PC-9 (cell line): ENCODE measurements around the gene MRPS14. TPM values are rescaled to one million over a fixed set of nuclear protein-coding genes. Genes with fewer than 3 reads are reported as not detected.

Source experiments
- BruUV-seq: library from RNA; stranded (reverse); fragments of 400-500 nt; replicated peaks from 2 replicates; lab custom pipeline; 2021; lab: Mats Ljungman, UMichigan
- CTCF ChIA-PET: fragments of 300-600 bp; sonication (Branson Sonifier 250); formaldehyde crosslinking; loops from one replicate; lab custom pipeline; 2022; ENCODE audit warnings: antibody characterized with exemption; lab: Charles Lee
- POLR2A ChIA-PET: fragments of 300-600 bp; sonication (Branson Sonifier 250); formaldehyde crosslinking; loops from one replicate; lab custom pipeline; 2022; ENCODE audit warnings: antibody characterized with exemption; ENCODE audit not compliant: unreplicated experiment; lab: Charles Lee
- DNase-seq, 2 experiments: peaks; one replicate each; pipeline versions ENCODE4 v3.0.0 to v3.0.0-alpha.2; 2015 to 2022; ENCODE audit warnings: mixed read lengths in 1 of 2
- H2AFZ ChIP-seq: fragments of 200-600 bp; sonication (generic); 2 replicates; pipeline ENCODE4 v1.8.1; 2017; ENCODE audit warnings: antibody characterized with exemption
- H3F3A ChIP-seq: fragments of 200-600 bp; sonication (generic); 2 replicates; pipeline ENCODE4 v1.8.1; 2017; ENCODE audit warnings: antibody characterized with exemption, mild to moderate bottlenecking, low read depth; ENCODE audit not compliant: insufficient read depth
- H3K27ac ChIP-seq: fragments of 200-600 bp; sonication (generic); 2 replicates; pipeline ENCODE4 v1.6.1; 2016; ENCODE audit warnings: mixed run types
- H3K27me3 ChIP-seq: fragments of 200-600 bp; sonication (generic); 2 replicates; pipeline ENCODE4 v1.6.1; 2016; ENCODE audit warnings: low read depth, mixed run types; ENCODE audit not compliant: insufficient read depth
- H3K36me3 ChIP-seq: fragments of 200-600 bp; sonication (generic); 2 replicates; pipeline ENCODE4 v1.6.1; 2016; ENCODE audit warnings: low read depth, mixed run types
- H3K4me1 ChIP-seq: fragments of 200-600 bp; sonication (generic); replicated peaks from 2 replicates; pipeline ENCODE4 v1.6.1; 2016; ENCODE audit warnings: mixed run types; ENCODE audit not compliant: insufficient read depth
- H3K4me2 ChIP-seq: fragments of 200-600 bp; sonication (generic); 2 replicates; pipeline ENCODE4 v1.6.1; 2017; ENCODE audit warnings: mixed run types
- H3K4me3 ChIP-seq: fragments of 200-600 bp; sonication (generic); 2 replicates; pipeline ENCODE4 v1.6.1; 2016; ENCODE audit warnings: mixed run types
- H3K79me2 ChIP-seq: fragments of 200-600 bp; sonication (generic); 2 replicates; pipeline ENCODE4 v1.6.1; 2017; ENCODE audit warnings: low read depth, mixed run types
- H3K9me2 ChIP-seq: fragments of 200-600 bp; sonication (generic); 2 replicates; pipeline ENCODE4 v1.8.1; 2017; ENCODE audit warnings: mild to moderate bottlenecking; ENCODE audit not compliant: insufficient read depth
- H3K9me3 ChIP-seq: fragments of 200-600 bp; sonication (generic); 2 replicates; pipeline ENCODE4 v1.8.1; 2016; ENCODE audit warnings: low read depth; ENCODE audit not compliant: insufficient read depth
- H4K20me1 ChIP-seq: fragments of 200-600 bp; sonication (generic); 2 replicates; pipeline ENCODE4 v1.8.1; 2017; ENCODE audit not compliant: insufficient read depth
- EZH2 ChIP-seq: fragments of 200-600 bp; sonication (generic); IDR thresholded peaks from 2 replicates; pipeline ENCODE4 v1.8.0; 2017; ENCODE audit warnings: antibody characterized with exemption, low read depth
- intact Hi-C: fragments of 100-400 bp; cut with micrococcal nuclease; formaldehyde crosslinking; loops from one replicate; pipeline ENCODE4 v1.10.0; 2022; ENCODE audit not compliant: unreplicated experiment
- total RNA-seq: library from RNA; stranded (reverse); gene quantifications from 2 replicates; pipeline ENCODE4 v1.2.3, GENCODE V29; 2021
- TF ChIP-seq, protein P1 (sequence below): fragments of 200-600 bp; sonication (generic); conservative IDR thresholded peaks from 2 replicates; pipeline ENCODE4 v1.6.1; 2017; ENCODE audit warnings: mixed run types, antibody characterized with exemption, mild to moderate bottlenecking, moderate library complexity

Gene MRPS14
- total RNA-seq, 1 experiment from 2014 or later, result 28.8 TPM

DNA sequence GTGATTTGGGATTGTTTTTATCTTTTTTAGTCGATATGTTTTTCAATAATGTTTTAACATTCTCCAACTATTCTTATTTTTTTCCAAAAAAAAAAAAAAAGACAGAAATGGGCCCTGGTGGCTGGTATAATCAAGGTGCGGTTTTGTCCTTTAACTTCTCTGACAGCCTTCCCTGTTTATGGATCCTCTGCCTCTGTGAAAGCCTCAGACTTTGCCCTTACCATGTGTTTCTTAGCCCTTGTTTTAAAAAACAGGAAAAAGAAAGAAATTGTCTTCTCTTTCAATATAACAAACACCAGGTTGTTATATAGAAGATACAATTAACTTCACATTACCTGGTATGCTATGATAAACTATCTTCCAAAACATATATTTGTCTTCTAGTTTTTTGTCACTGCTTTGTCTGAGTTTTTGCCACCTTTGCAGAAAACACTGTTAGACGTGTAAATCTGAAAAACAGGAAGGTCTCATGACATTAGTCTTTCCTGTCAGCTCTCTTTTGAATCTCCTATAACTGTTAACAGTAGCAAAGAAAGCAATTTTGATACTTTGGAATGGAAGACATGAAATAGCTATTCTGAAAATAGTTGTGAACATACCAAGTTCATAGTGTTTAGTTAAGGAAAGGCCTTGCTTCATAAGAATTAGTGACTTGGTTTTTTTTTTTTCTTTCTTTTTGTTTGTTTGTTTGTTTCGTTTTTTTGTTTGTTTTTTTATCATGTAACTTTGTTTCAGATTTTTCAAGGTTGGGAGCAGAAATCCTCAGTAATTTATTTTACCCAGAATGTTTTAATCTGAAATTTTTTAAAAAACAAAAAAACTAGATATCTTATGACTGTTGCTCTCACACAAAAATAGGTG is 55.1 kb downstream of the MRPS14 start:
- CTCF ChIA-PET, result no interaction called here
- no peak for TF ChIP-seq EZH2
- TF ChIP-seq, protein P1, sequence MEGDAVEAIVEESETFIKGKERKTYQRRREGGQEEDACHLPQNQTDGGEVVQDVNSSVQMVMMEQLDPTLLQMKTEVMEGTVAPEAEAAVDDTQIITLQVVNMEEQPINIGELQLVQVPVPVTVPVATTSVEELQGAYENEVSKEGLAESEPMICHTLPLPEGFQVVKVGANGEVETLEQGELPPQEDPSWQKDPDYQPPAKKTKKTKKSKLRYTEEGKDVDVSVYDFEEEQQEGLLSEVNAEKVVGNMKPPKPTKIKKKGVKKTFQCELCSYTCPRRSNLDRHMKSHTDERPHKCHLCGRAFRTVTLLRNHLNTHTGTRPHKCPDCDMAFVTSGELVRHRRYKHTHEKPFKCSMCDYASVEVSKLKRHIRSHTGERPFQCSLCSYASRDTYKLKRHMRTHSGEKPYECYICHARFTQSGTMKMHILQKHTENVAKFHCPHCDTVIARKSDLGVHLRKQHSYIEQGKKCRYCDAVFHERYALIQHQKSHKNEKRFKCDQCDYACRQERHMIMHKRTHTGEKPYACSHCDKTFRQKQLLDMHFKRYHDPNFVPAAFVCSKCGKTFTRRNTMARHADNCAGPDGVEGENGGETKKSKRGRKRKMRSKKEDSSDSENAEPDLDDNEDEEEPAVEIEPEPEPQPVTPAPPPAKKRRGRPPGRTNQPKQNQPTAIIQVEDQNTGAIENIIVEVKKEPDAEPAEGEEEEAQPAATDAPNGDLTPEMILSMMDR, result no peak
- intact Hi-C loops, result loop anchor here (2.0 kb wide), 1 partner anchor 93 kb away; no protein-coding TSS in a partner anchor

DNA sequence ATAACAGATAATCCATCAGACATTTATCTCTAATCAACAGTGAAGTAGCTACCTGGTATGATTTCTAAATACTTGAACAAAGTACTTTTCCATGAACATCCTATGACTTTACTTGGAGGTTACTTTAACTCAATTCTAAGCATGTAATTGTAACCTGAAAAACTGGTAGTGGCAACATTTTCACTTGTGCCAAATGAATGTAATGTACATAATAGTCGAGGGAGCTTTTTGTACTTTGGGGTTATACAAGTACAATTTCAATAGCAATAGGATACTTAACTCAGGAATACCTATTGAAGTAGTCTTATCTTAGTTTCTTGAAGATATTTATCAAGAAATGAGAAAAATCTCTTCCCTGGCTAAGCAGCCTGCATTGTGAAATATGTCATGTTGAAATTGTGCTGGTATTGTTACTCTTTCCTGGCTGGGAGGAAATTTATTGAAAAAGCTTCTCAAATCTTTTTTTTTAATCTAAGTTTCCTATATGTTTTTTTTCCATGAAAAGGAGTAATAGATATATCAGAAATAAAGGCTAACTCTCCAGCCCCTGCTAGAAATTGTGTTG is 57.1 kb downstream of the MRPS14 start:
- peaks cover 37% of the 10 kb centered on the region for H3F3A ChIP-seq
- no peaks in the 10 kb centered on the region for H3K27me3 ChIP-seq
- H3K4me1 ChIP-seq, result peaks cover 67% of the 10 kb centered on the region
- no peaks in the 10 kb centered on the region for H3K36me3 ChIP-seq
- peak overlapping the region; percentile 21; the same call in 1 of the 2 replicates for H3K4me3 ChIP-seq
- no TSS peak for BruUV-seq
- peak in 1 of 2 experiments; percentile 95 for DNase-seq
- peak overlapping the region; percentile 83 for H3K27ac ChIP-seq
- no peaks in the 10 kb centered on the region for H3K9me3 ChIP-seq
- CTCF ChIA-PET, result interaction anchor here (0.6 kb wide), 1 partner anchor 14 kb away, joined by 3 read pairs; no protein-coding TSS in a partner anchor
- peak overlapping the region; percentile 60 for H3K4me2 ChIP-seq
- POLR2A ChIA-PET, result no interaction called here
- H3K79me2 ChIP-seq, result no peaks in the 10 kb centered on the region
- TF ChIP-seq, protein P1, result no peak
- no peak for TF ChIP-seq EZH2
- no peak overlapping the region for H2AFZ ChIP-seq
- H4K20me1 ChIP-seq, result no peaks in the 10 kb centered on the region
- intact Hi-C loops, result loop anchor here (2.0 kb wide), 1 partner anchor 91 kb away; no protein-coding TSS in a partner anchor
- H3K9me2 ChIP-seq, result no peaks in the 10 kb centered on the region

More for the DNA sequence above, 55.1 kb downstream of the MRPS14 start:
- Histone ChIP-seq H3K9me2 (no peaks in the 10 kb centered on the region), H3K27ac (peak overlapping the region; percentile 58), H3F3A (peaks cover 46% of the 10 kb centered on the region), H3K4me3 (0 out of 2 replicates have a peak overlapping the region, but pooled peaks have one; percentile 1), H3K4me1 (peaks cover 81% of the 10 kb centered on the region), H4K20me1 (no peaks in the 10 kb centered on the region), H2AFZ (no peak overlapping the region), H3K36me3 (no peaks in the 10 kb centered on the region), H3K79me2 (no peaks in the 10 kb centered on the region), H3K9me3 (no peaks in the 10 kb centered on the region), H3K27me3 (no peaks in the 10 kb centered on the region), H3K4me2 (peak overlapping the region; percentile 24)
- POLR2A ChIA-PET, result interaction anchor here (0.6 to 0.7 kb wide), 5 partner anchors 85 to 936 kb away, joined by 3 to 5 read pairs (median 3); no protein-coding TSS in a partner anchor
- DNase-seq, result no peak
- no TSS peak for BruUV-seq

DNA sequence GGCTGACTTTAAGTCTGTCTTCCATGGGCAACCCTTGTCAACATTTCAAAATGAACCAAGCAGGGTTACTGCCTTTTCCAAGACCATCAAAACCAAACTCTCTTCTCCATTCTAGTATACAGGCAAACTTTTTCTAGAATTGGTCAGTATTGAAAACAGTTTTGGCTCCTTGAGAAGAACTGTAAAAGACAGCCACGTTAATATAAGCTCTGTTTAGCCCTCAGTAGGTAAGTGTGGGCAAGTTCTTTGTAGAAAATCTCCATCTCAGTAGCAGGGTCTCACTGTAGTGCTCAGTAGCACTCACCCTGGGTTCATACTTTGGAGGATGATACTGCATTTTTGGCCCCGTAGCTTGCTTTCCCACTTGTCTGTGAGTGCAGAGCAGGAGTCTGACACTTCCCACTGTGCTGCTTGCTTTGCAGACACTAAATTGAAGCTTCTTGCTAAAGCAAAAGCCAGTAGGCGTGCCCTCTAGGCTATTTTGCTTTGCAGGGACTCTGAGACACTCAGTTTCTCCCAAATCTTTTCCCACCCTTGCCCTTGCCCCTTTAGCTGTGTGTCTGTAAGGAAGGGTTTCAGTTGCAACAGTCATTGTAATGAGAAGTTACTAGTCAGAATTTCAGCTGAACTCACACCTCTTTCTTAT is 57.7 kb downstream of the MRPS14 start:
- intact Hi-C loops, result loop anchor here (2.0 kb wide), 2 partner anchors 33 to 91 kb away; partner anchors contain the start of gene CACYBP
- Histone ChIP-seq H3K36me3 (no peaks in the 10 kb centered on the region), H3K79me2 (no peaks in the 10 kb centered on the region), H3K4me1 (peaks cover 64% of the 10 kb centered on the region), H3K27ac (peak overlapping the region; percentile 83), H3F3A (peaks cover 37% of the 10 kb centered on the region), H4K20me1 (no peaks in the 10 kb centered on the region), H3K4me2 (peak overlapping the region; percentile 60), H3K9me3 (no peaks in the 10 kb centered on the region), H3K27me3 (no peaks in the 10 kb centered on the region), H3K9me2 (no peaks in the 10 kb centered on the region), H2AFZ (no peak overlapping the region), H3K4me3 (no peak overlapping the region)
- no peak for DNase-seq
- no peak for TF ChIP-seq EZH2
- TF ChIP-seq, protein P1, result no peak
- CTCF ChIA-PET, result interaction anchor here (0.6 kb wide), 1 partner anchor 13 kb away, joined by 3 read pairs; no protein-coding TSS in a partner anchor
- POLR2A ChIA-PET, result no interaction called here
- no TSS peak for BruUV-seq
